ENCODE results near the gene CTBP2. TPM values are rescaled to one million over a fixed set of nuclear protein-coding genes. Genes with fewer than 3 reads are reported as not detected.

CTBP2 gene
- total RNA-seq, 1 experiment from 2014 or later = 75.4 TPM

- Histone ChIP-seq H3K4me1 (replicated peaks) (no peaks in the 10 kb centered on the region), H3K9me3 (replicated peaks) (no peaks in the 10 kb centered on the region), H3K4me3 (no peak overlapping the region), H3K36me3 (peaks cover 65% of the 10 kb centered on the region), H3K27ac (no peak overlapping the region), H3K27me3 (replicated peaks) (no peaks in the 10 kb centered on the region)
- DNase-seq (ENCODE audit: low read depth in 1 of 2, low spot score in 2 of 2) = no peak
These were observed 176.0 kb downstream of the CTBP2 start for GRCh38 chr10:124984376-124984775.

- Histone ChIP-seq H3K27me3 (replicated peaks) (no peaks in the 10 kb centered on the region), H3K36me3 (peaks cover 70% of the 10 kb centered on the region), H3K4me1 (replicated peaks) (no peaks in the 10 kb centered on the region), H3K27ac (no peak overlapping the region), H3K9me3 (replicated peaks) (no peaks in the 10 kb centered on the region), H3K4me3 (no peak overlapping the region)
- DNase-seq (ENCODE audit: low read depth in 1 of 2, low spot score in 2 of 2) = no peak
These were observed 177.0 kb downstream of the CTBP2 start for GRCh38 chr10:124983321-124983720.

- Histone ChIP-seq H3K27ac (no peak overlapping the region), H3K36me3 (peaks cover 43% of the 10 kb centered on the region), H3K4me3 (no peak overlapping the region), H3K4me1 (replicated peaks) (peaks cover 5% of the 10 kb centered on the region), H3K27me3 (replicated peaks) (no peaks in the 10 kb centered on the region), H3K9me3 (replicated peaks) (no peaks in the 10 kb centered on the region)
- no peak for DNase-seq (ENCODE audit: low read depth in 1 of 2, low spot score in 2 of 2)
These were observed 182.0 kb downstream of the CTBP2 start for GRCh38 chr10:124978376-124978725.

GRCh38 chr10:124977648-124978375 is 182.6 kb downstream of the CTBP2 start:
- H3K27ac ChIP-seq = no peak overlapping the region
- H3K4me3 ChIP-seq = no peak overlapping the region
- peaks cover 37% of the 10 kb centered on the region for H3K36me3 ChIP-seq
- peaks cover 5% of the 10 kb centered on the region for H3K4me1 ChIP-seq (replicated peaks)
- no peaks in the 10 kb centered on the region for H3K9me3 ChIP-seq (replicated peaks)
- DNase-seq (ENCODE audit: low read depth in 1 of 2, low spot score in 2 of 2) = no peak
- H3K27me3 ChIP-seq (replicated peaks) = no peaks in the 10 kb centered on the region

- DNase-seq (ENCODE audit: low read depth in 1 of 2, low spot score in 2 of 2) = no peak
- H3K36me3 ChIP-seq = peaks cover 31% of the 10 kb centered on the region
- peaks cover 5% of the 10 kb centered on the region for H3K4me1 ChIP-seq (replicated peaks)
- no peaks in the 10 kb centered on the region for H3K27me3 ChIP-seq (replicated peaks)
- H3K4me3 ChIP-seq = no peak overlapping the region
- H3K27ac ChIP-seq = no peak overlapping the region
- no peaks in the 10 kb centered on the region for H3K9me3 ChIP-seq (replicated peaks)
These were observed 183.2 kb downstream of the CTBP2 start for GRCh38 chr10:124977161-124977560.

GRCh38 chr10:124975977-124976514 is 184.3 kb downstream of the CTBP2 start:
- Histone ChIP-seq H3K27ac (no peak overlapping the region), H3K27me3 (replicated peaks) (no peaks in the 10 kb centered on the region), H3K4me3 (no peak overlapping the region), H3K9me3 (replicated peaks) (no peaks in the 10 kb centered on the region), H3K4me1 (replicated peaks) (peaks cover 5% of the 10 kb centered on the region), H3K36me3 (peaks cover 31% of the 10 kb centered on the region)
- no peak for DNase-seq (ENCODE audit: low read depth in 1 of 2, low spot score in 2 of 2)

GRCh38 chr10:124974131-124974530 is 186.2 kb downstream of the CTBP2 start:
- Histone ChIP-seq H3K27me3 (replicated peaks) (no peaks in the 10 kb centered on the region), H3K27ac (no peak overlapping the region), H3K9me3 (replicated peaks) (no peaks in the 10 kb centered on the region), H3K4me1 (replicated peaks) (peaks cover 5% of the 10 kb centered on the region), H3K4me3 (no peak overlapping the region), H3K36me3 (peaks cover 38% of the 10 kb centered on the region)
- no peak for DNase-seq (ENCODE audit: low read depth in 1 of 2, low spot score in 2 of 2)

GRCh38 chr10:124972637-124973036 is 187.7 kb downstream of the CTBP2 start:
- Histone ChIP-seq H3K36me3 (peaks cover 50% of the 10 kb centered on the region), H3K27me3 (replicated peaks) (no peaks in the 10 kb centered on the region), H3K27ac (no peak overlapping the region), H3K4me3 (no peak overlapping the region), H3K4me1 (replicated peaks) (peaks cover 5% of the 10 kb centered on the region), H3K9me3 (replicated peaks) (no peaks in the 10 kb centered on the region)
- DNase-seq (ENCODE audit: low read depth in 1 of 2, low spot score in 2 of 2) = no peak

- Histone ChIP-seq H3K27ac (no peak overlapping the region), H3K9me3 (replicated peaks) (no peaks in the 10 kb centered on the region), H3K36me3 (peaks cover 62% of the 10 kb centered on the region), H3K4me3 (no peak overlapping the region), H3K4me1 (replicated peaks) (peaks cover 5% of the 10 kb centered on the region), H3K27me3 (replicated peaks) (no peaks in the 10 kb centered on the region)
- no peak for DNase-seq (ENCODE audit: low read depth in 1 of 2, low spot score in 2 of 2)
These were observed 189.1 kb downstream of the CTBP2 start for GRCh38 chr10:124971276-124971675.

- no peak overlapping the region for H3K4me3 ChIP-seq
These were observed 193.1 kb downstream of the CTBP2 start for GRCh38 chr10:124967255-124967654.

GRCh38 chr10:124966008-124966407 is 194.4 kb downstream of the CTBP2 start:
- Histone ChIP-seq H3K4me1 (replicated peaks) (peaks cover 6% of the 10 kb centered on the region), H3K27ac (no peak overlapping the region), H3K9me3 (replicated peaks) (no peaks in the 10 kb centered on the region), H3K27me3 (replicated peaks) (no peaks in the 10 kb centered on the region), H3K4me3 (no peak overlapping the region), H3K36me3 (peaks cover 45% of the 10 kb centered on the region)
- DNase-seq (ENCODE audit: low read depth in 1 of 2, low spot score in 2 of 2) = no peak

More at GRCh38 chr10:124967255-124967654, 193.1 kb downstream of the CTBP2 start:
- H3K4me1 ChIP-seq (replicated peaks) = peaks cover 4% of the 10 kb centered on the region
- H3K36me3 ChIP-seq = peaks cover 51% of the 10 kb centered on the region
- no peaks in the 10 kb centered on the region for H3K27me3 ChIP-seq (replicated peaks)
- H3K9me3 ChIP-seq (replicated peaks) = no peaks in the 10 kb centered on the region
- DNase-seq (ENCODE audit: low read depth in 1 of 2, low spot score in 2 of 2) = no peak
- H3K27ac ChIP-seq = no peak overlapping the region

- Histone ChIP-seq H3K9me3 (replicated peaks) (no peaks in the 10 kb centered on the region), H3K4me1 (replicated peaks) (peaks cover 6% of the 10 kb centered on the region), H3K27ac (no peak overlapping the region), H3K36me3 (peaks cover 33% of the 10 kb centered on the region), H3K27me3 (replicated peaks) (no peaks in the 10 kb centered on the region), H3K4me3 (no peak overlapping the region)
- DNase-seq (ENCODE audit: low read depth in 1 of 2, low spot score in 2 of 2) = no peak
These were observed 196.3 kb downstream of the CTBP2 start for GRCh38 chr10:124963866-124964720.

- Histone ChIP-seq H3K9me3 (replicated peaks) (no peaks in the 10 kb centered on the region), H3K4me3 (no peak overlapping the region), H3K27me3 (replicated peaks) (no peaks in the 10 kb centered on the region), H3K36me3 (peaks cover 16% of the 10 kb centered on the region), H3K4me1 (replicated peaks) (peaks cover 6% of the 10 kb centered on the region), H3K27ac (no peak overlapping the region)
- DNase-seq (ENCODE audit: low read depth in 1 of 2, low spot score in 2 of 2) = no peak
These were observed 197.9 kb downstream of the CTBP2 start for GRCh38 chr10:124962421-124962820.

GRCh38 chr10:124961248-124961570 is 199.2 kb downstream of the CTBP2 start:
- Histone ChIP-seq H3K27me3 (replicated peaks) (no peaks in the 10 kb centered on the region), H3K27ac (no peak overlapping the region), H3K4me1 (replicated peaks) (peaks cover 6% of the 10 kb centered on the region), H3K4me3 (no peak overlapping the region), H3K9me3 (replicated peaks) (no peaks in the 10 kb centered on the region), H3K36me3 (peaks cover 6% of the 10 kb centered on the region; the same call in 1 of the 2 replicates)
- no peak for DNase-seq (ENCODE audit: low read depth in 1 of 2, low spot score in 2 of 2)
